Breast epithelium (tissue), 3 donors: ENCODE data around the gene ZCCHC9. TPM values are rescaled to one million over a fixed set of nuclear protein-coding genes. Genes with fewer than 3 reads are reported as not detected.

Experiments
- total RNA-seq, 3 donors: library from RNA; depleted of rRNA; stranded (reverse); fragments of >200 nt; gene quantifications; one replicate each; pipeline ENCODE4 v1.1.0, GENCODE V29; 2016

ZCCHC9 gene
- total RNA-seq, 3 donors from 2014 or later: 18.7 to 34.4 (median 19.2) TPM

Other genes with a start within 250 kb of the ZCCHC9 start
- 1 to 10 TPM; 3.6 to 5.3 (median 3.7) TPM for gene CKMT2, start 68.3 kb upstream of the ZCCHC9 start, total RNA-seq
- gene ACOT12, start 92.5 kb downstream of the ZCCHC9 start, total RNA-seq: not detected